HG03139 (cell line): ENCODE results near the gene CCT7.

Source experiments
- ATAC-seq: cut with Tn5 transposase; IDR thresholded peaks from one replicate; pipeline ENCODE4 v1.9.1; 2021; ENCODE audit not compliant: unreplicated experiment

Gene CCT7

GRCh38 chr2:73225513-73226360, 8.4 kb upstream of the CCT7 start:
- ATAC-seq, result no peak

DNA sequence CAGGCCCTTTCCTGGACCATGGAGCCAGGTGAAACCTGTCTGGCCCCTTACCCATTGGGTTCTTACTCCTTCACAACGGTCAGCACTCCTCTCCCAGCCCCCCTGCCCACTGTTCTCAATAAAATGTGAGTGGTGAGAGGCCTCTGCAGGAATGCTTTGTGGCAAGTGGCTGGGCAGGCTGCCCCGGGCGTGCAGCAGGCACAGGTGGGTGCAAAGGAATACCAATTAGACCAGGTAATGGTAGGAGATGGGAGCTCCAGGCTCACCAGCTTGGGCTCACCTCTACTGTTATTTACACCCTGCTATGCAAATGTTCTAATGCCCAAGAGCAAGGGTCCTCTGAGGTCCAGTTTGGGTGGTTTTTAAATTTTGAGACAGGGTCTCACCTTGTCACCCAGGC, 7.0 kb upstream of the CCT7 start:
- ATAC-seq, result no peak

DNA sequence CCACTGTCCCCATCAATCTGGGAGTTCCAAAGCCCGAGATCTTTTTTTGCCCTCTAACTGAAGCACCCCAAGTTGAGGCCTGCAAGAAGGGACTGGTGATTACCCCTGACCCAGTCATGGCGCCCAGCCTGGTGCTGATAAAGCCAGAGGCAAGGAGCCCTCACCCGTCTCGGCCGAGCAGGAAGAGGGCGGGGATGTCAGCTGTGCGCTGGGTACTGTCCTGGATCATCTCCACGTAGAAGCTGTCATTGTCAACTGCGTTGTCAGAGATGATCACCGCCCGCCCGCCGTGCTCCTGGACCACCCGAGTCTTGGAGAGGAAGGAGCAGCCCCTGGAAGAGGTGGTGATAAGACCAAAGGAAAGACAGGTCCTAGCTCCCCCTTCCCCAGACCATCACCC, 5.5 kb upstream of the CCT7 start:
- ATAC-seq, result no peak

DNA sequence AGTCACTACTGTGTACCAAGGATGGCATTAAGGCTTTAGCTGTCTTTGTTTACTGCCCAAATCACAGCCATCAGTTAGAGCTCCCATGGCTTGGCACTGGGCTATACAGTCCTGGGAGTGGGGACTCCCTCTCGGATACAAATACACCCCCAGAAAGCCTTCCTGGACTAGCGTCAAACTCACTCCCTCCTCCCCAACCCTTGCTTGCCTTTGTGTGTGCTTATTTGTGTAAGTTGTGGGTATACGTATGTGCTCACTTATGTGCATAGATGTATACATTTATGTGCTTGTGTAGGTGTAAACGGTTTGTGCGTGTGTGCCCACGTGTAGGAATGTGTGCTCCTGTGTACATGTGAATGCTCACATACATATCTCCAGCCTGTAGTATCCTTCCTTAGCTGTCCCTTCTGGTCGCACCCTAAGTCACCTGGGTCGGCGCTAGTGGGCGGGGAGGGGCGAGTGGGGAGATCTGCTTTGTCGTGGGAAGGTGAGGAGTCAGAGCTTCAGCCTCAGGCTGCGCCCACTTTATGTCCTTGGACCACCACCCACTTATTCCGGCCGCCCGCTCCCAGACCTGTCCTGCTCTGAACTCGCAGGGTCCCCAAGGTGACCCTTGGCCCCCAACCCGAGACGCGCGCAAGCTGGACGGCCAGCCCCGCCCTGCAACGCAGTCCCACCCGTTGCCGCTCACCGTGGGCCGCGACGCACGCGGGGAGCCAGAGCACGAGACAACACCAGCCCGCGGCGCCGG, 1.5 kb upstream of the CCT7 start:
- ATAC-seq, result no peak

GRCh38 chr2:73233154-73233931, 765 bp upstream of the CCT7 start, which contains the start of gene PRADC1:
TSS of gene PRADC1 (minus strand) at chr2:73233239. CDS start at chr2:73233160, 79 bp downstream.
- ATAC-seq, result peak; percentile 93

DNA sequence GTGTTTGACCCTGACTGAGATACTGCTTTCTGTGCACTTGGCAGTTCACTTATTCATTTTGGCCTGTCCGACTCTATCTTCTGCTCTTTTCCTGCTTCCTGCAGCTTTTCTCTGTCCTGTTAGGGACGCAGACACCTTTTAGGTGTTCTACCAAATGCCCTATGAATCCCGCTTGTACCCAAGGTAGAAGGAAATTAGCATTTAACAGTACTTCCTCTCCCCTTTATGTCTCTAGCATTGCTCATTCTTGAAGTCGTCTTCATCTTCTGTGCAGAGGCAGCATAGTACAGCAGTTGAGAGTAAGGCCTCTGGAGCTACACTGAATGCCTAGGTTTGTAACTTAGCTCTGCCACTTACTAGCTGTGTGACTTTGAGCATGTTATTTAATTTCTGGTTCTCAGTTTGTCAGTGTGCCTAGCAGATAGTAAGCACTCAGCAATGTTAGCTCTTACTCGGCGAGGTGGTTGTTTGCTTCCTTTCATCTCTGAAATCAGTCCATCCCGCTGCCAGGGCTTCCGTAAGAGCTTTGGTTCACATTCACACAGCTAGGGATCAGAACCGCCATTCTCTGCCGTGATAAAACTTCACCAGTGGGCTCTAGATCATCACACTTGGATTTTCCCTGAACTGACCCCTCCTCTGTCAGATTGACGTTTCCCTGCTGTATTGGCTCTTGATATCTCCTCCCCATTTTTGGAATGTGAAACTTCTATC, 1.4 kb downstream of the CCT7 start:
- no peak for ATAC-seq

GRCh38 chr2:73237168-73237567, 3.1 kb downstream of the CCT7 start:
- ATAC-seq, result no peak

GRCh38 chr2:73238149-73238548, 4.0 kb downstream of the CCT7 start:
- no peak for ATAC-seq

- no peak for ATAC-seq
Measured at GRCh38 chr2:73238976-73239375, 4.9 kb downstream of the CCT7 start.

DNA sequence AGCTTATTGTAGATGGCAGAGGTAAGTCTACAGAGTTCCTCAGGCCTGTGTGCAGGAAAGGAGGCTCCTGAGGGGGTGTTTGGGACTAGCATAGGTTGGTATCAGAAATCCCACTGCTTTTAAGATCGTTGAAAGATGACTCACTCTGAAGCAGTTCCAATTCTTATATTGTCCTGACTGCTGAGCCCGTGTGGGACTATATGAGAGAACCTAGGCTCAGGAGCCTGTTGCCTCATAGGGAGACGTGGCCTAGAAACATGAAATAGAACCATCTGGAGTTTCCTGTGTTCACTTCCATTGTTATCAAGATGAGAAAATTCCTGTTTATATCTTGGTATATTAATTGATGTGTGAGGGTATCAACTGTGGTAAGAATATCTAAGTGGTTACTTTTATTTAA, 5.7 kb downstream of the CCT7 start:
- no peak for ATAC-seq

GRCh38 chr2:73243884-73244570, 9.9 kb downstream of the CCT7 start:
- no peak for ATAC-seq

DNA sequence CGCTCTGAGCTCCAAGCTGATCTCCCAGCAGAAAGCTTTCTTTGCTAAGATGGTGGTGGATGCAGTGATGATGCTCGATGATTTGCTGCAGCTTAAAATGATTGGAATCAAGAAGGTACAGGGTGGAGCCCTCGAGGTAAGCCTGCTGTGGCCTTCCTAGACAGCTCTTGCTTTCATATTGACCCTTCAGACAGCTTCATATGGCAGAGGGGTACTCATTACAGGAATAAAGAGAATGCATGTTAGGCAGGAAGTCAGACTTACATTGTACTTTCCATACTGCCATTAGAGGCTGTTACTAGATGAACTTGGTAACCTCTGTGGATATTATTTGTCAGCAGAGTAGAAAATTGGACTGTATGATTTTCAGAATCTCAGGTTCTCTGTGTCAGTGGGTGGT, 10.5 kb downstream of the CCT7 start:
- ATAC-seq, result no peak

GRCh38 chr2:73246850-73247249, 12.7 kb downstream of the CCT7 start:
- ATAC-seq, result no peak

- ATAC-seq, result no peak
Measured at GRCh38 chr2:73249636-73250035, 15.5 kb downstream of the CCT7 start.

- no peak for ATAC-seq
Measured at GRCh38 chr2:73250872-73251846, 17.1 kb downstream of the CCT7 start.

DNA sequence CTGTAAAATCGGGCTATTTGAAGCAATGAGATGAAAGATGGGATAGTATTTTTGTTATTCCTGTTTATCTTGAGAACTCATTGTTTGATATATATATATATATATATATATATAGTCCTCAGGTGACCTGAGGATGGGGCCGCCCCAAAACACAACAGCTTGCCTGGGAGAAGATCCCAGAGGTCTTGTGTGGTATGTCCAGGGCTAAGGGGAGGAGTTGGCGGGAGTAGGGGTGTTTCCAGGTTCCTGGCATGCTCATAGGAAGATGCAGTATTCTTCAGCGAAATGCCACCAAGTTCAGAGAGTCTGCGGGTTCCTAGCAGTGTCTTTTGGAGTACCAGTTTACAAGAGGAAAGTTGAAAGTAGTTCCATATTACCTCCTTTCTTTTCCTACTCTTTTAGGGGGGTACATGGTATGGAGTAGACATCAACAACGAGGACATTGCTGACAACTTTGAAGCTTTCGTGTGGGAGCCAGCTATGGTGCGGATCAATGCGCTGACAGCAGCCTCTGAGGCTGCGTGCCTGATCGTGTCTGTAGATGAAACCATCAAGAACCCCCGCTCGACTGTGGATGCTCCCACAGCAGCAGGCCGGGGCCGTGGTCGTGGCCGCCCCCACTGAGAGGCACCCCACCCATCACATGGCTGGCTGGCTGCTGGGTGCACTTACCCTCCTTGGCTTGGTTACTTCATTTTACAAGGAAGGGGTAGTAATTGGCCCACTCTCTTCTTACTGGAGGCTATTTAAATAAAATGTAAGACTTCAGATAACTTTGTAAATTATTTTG, 18.3 kb downstream of the CCT7 start:
- no peak for ATAC-seq

DNA sequence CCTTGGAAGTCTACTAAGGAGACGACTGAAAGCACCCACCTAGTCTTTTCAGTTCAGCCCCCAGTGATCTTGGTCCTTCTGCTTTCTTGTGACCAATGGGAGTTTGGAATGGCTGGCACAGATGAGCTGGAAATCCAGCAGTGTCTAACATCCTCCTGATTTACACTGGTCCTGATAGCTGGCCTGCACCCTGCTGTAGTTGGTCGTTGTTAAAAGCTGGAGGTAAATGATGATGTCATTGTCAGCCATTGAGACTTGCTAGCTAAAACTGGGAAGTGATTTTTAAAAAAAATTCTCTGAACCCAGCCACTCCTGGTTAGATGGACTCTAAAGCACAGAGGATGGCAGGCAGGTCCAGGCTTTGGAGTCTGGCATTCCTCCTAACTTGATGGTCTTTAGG, 19.3 kb downstream of the CCT7 start:
- no peak for ATAC-seq

- ATAC-seq, result no peak
Measured at GRCh38 chr2:73253901-73254300, 19.8 kb downstream of the CCT7 start.
